ENCODE data around the gene PALB2. TPM values are rescaled to one million over a fixed set of nuclear protein-coding genes. Genes with fewer than 3 reads are reported as not detected.

PALB2 gene
- total and polyA plus RNA-seq, 10 of the 15 experiments (the other 5 are each of a cell fraction or from before 2014, with no cell fraction given) = 9.2 to 24.6 (median 17.6) TPM

DNA sequence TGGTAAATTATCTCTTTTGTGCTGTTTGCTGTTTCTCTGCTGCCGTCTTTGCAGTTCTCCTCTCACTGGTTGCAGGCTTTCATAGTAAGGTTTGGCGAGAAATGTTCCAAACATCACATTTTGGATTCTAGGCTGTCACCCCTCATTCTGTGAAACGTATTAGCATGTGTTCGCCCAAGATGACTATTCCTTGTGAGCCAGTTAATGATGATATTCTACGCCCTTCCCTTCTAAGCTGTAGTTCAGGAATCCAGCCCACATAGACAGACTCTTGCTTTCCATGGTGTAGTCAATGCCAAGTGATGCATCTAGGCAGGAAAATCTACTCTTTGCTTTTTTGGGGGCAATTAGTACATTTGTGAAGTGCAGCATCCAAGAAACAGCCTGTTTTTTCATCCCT lies 69.2 kb downstream of the PALB2 start:
- Histone ChIP-seq H4K20me1 (ENCODE audit: control insufficient read depth, insufficient read depth) (no peaks in the 10 kb centered on the region), H3K4me1 (ENCODE audit: control insufficient read depth, insufficient read depth, low read length) (peaks cover 14% of the 10 kb centered on the region), H3K27ac (ENCODE audit: control insufficient read depth, insufficient read depth) (no peak overlapping the region), H3K27me3 (replicated peaks in 1 of 2; ENCODE audit: control insufficient read depth in 2 of 2, insufficient read depth in 2 of 2, low read length in 1 of 2) (no peaks in the 10 kb centered on the region), H3K9me3 (replicated peaks; ENCODE audit: control insufficient read depth, insufficient read depth, low read length) (no peaks in the 10 kb centered on the region), H3K4me2 (ENCODE audit: control insufficient read depth, insufficient read depth) (no peak overlapping the region), H3K36me3 (ENCODE audit: control insufficient read depth in 2 of 2, insufficient read depth in 2 of 2, low read length in 1 of 2) (peaks cover 3 to 29% of the 10 kb centered on the region in 2 experiments), H3K4me3 (no peak overlapping the region), H2AFZ (ENCODE audit: control insufficient read depth, low read depth, low read length) (no peak overlapping the region), H3K79me2 (ENCODE audit: control insufficient read depth, insufficient read depth, low read length) (no peaks in the 10 kb centered on the region), H3K9ac (ENCODE audit: control insufficient read depth, insufficient read depth, low read length) (no peak overlapping the region)
- ATAC-seq (no peak), DNase-seq (ENCODE audit: low read depth, low spot score) (no peak), FAIRE-seq (no peak)
- RAD21 ChIA-PET (ENCODE audit: unreplicated experiment) = no interaction called here
- TF ChIP-seq, protein P1, sequence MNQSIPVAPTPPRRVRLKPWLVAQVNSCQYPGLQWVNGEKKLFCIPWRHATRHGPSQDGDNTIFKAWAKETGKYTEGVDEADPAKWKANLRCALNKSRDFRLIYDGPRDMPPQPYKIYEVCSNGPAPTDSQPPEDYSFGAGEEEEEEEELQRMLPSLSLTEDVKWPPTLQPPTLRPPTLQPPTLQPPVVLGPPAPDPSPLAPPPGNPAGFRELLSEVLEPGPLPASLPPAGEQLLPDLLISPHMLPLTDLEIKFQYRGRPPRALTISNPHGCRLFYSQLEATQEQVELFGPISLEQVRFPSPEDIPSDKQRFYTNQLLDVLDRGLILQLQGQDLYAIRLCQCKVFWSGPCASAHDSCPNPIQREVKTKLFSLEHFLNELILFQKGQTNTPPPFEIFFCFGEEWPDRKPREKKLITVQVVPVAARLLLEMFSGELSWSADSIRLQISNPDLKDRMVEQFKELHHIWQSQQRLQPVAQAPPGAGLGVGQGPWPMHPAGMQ (IDR thresholded peaks at IDR 0.05; ENCODE audit: borderline replicate concordance) = no peak
- TF ChIP-seq CHD4 (IDR thresholded peaks at IDR 0.05) (no peak), POLR2AphosphoS5 (IDR thresholded peaks at IDR 0.05; ENCODE audit: low read length) (0 out of 2 replicates have a peak, but pooled peaks have one; percentile 30), SMARCA5 (IDR thresholded peaks at IDR 0.05) (no peak), ZNF622 (IDR thresholded peaks at IDR 0.05) (no peak), NFYB (IDR thresholded peaks at IDR 0.05; ENCODE audit: insufficient read depth, low read depth, low read length) (no peak), RAD21 (IDR thresholded peaks at IDR 0.05; ENCODE audit: insufficient read depth, low read depth, low read length) (no peak), HCFC1 (IDR thresholded peaks at IDR 0.05; ENCODE audit: low read length) (no peak), SIN3A (IDR thresholded peaks at IDR 0.05; ENCODE audit: low read depth, low read length) (no peak)
- TF ChIP-seq, protein P2, sequence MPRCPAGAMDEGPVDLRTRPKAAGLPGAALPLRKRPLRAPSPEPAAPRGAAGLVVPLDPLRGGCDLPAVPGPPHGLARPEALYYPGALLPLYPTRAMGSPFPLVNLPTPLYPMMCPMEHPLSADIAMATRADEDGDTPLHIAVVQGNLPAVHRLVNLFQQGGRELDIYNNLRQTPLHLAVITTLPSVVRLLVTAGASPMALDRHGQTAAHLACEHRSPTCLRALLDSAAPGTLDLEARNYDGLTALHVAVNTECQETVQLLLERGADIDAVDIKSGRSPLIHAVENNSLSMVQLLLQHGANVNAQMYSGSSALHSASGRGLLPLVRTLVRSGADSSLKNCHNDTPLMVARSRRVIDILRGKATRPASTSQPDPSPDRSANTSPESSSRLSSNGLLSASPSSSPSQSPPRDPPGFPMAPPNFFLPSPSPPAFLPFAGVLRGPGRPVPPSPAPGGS (IDR thresholded peaks at IDR 0.05; ENCODE audit: borderline replicate concordance, insufficient read depth, low read depth, low read length, poor library complexity, severe bottlenecking) = peak; percentile 33
- TF ChIP-seq, protein P3, sequence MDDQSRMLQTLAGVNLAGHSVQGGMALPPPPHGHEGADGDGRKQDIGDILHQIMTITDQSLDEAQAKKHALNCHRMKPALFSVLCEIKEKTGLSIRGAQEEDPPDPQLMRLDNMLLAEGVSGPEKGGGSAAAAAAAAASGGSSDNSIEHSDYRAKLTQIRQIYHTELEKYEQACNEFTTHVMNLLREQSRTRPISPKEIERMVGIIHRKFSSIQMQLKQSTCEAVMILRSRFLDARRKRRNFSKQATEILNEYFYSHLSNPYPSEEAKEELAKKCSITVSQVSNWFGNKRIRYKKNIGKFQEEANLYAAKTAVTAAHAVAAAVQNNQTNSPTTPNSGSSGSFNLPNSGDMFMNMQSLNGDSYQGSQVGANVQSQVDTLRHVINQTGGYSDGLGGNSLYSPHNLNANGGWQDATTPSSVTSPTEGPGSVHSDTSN (IDR thresholded peaks at IDR 0.05; ENCODE audit: insufficient replicate concordance, low read depth, low read length) = peak; percentile 6
- in situ Hi-C loops (cut with MboI) = no loop called here
- CTCF ChIA-PET = no interaction called here
- intact Hi-C loops (cut with micrococcal nuclease; ENCODE audit: unreplicated experiment) = no loop called here
- POLR2A ChIA-PET = no interaction called here
- SMC1A ChIA-PET (ENCODE audit: uncharacterized antibody, unreplicated experiment) = no interaction called here
- WGBS (ENCODE audit: insufficient coverage, insufficient replicate concordance, low lambda C conversion rate, missing lambda C conversion rate) = 100% methylated on average over 5 of the region's 5 CpGs
- BruUV-seq (replicated peaks) = no TSS peak
